Activated CD4-positive, alpha-beta T cell treated with anti-CD3 and anti-CD28 coated beads, Interleukin-2, amount 50 U/mL, for 48 hours (primary cell): ENCODE data around the gene PLA2G3.
"Not testable (repeated sequence)": the region's sequence is repeated elsewhere in the genome, so short reads cannot be mapped to it uniquely, and the experiment has no call there.

Experiments
- DNase-seq, 2 experiments: peaks; one replicate each; pipeline ENCODE4 v3.0.0-alpha.2; 2020

Gene PLA2G3

GRCh38 chr22:31122196-31122531 lies 18.1 kb downstream of the PLA2G3 start:
- no peak for DNase-seq

DNA sequence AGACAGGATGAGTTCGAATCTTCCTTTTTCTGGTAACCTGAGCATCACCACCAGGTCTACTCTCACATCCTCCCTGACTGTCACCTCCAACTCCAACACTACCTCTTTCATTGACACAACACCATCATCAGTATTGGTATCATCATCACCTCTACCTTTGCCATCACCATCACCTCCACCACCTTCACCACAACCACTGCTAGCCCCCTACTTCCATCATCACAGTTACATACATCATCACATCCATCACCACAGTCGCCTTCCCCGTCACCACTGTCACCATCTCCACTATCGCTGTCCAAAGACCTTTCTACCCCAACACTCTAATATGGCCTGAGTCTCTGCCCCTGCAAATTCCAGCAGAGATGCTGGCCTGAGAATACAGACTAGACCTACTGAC lies 18.9 kb downstream of the PLA2G3 start:
- no peak for DNase-seq

- DNase-seq = no peak
Observed at GRCh38 chr22:31120642-31121041, 19.7 kb downstream of the PLA2G3 start.

DNA sequence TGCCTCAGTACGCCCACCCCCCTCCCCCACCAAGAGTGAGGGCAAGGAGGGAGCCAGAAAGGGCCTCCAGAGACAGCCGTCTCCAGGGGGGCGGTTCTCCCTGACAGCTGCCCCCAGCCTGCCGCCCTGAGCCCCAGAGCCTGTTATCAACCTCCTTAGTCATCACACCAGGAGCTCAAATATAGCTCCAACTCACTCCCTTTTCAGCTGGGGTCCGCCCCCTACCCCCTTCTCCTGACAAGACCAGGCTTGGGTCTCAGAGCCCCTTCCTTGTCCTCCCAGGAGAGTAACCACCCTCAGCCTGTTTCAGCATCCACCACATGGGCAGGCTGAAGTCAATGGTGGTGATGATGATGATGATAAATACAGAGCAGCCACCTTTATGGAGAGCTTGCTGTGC lies 20.1 kb downstream of the PLA2G3 start:
- no peak for DNase-seq

- no peak for DNase-seq
Observed at GRCh38 chr22:31119026-31119717, 21.1 kb downstream of the PLA2G3 start.

DNA sequence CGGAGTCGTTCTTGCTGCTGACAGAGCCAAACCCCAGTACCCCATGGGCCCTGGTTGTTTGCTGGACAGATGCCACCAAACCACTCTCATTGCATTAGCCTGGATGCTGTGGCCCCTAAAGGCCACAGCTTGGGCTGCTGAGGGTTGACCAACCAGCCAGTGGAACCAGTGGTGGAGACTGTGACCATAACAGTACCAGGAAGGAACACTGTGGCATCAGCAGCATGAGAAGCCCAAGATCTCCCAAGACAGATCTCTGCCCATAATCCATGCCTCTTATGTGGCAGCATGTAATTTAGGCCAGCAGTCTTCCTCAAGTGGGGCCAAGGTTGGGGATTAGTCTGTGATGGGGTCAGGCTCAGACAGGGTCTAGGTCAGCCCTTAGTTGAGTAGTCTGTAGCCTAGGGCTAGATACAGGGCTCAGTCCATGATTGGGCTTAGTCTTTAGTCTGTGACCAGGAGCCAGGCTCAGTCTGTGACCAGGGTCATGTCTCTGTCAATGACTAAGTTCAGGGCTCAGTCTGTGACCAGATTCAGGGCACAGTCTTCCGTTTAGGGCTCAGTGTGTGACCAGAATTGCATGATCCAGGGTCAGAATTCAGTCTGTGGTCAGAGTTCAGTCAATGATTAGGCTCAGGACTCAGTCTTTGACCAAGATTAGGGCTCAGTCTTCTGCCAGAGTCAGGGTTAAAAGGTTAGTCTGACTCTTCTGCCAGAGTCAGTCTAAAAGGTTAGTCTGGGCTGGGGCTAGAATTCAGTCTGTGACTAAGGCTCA lies 22.1 kb downstream of the PLA2G3 start:
- no peak for DNase-seq

- not testable (repeated sequence) for DNase-seq
Observed at GRCh38 chr22:31112547-31113091, 27.7 kb downstream of the PLA2G3 start.

GRCh38 chr22:31107894-31108218 lies 32.5 kb downstream of the PLA2G3 start:
- DNase-seq = no peak

- DNase-seq = peak; percentile 92 to 95
Observed at GRCh38 chr22:31107178-31107893, 33.0 kb downstream of the PLA2G3 start, which contains the start of gene SELENOM. Gene SELENOM, minus strand, starts transcription at chr22:31107568. Its CDS starts 63 bp downstream, at chr22:31107505.

GRCh38 chr22:31106731-31107177 lies 33.6 kb downstream of the PLA2G3 start:
- DNase-seq = no peak

DNA sequence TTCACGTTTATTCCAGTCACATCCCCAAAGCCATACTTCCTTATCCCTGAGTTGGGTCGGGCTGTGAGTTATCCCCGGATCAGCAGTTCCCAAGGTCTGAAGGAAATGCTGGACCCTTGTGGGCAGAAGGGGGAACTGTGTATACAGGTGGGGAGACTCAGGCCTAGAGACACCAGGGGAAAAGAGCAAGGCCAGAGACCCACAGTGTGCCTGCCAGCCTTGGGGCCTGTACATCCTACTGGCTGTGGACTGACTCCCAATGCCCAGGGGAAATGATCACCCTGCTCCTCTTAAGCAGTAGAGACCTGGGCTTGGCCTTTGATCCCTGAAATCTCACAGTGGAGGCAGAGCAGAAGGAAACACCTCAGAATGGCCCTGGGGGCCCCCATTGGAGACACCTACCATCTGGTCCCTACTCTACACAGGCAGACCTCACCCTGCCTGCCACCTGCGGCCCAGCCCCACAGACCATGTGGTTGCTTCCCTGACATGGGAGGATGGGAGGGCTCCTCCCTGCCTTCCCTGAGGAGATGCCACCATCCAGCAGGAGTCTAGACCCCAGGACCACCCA lies 34.2 kb downstream of the PLA2G3 start:
- DNase-seq = no peak

DNA sequence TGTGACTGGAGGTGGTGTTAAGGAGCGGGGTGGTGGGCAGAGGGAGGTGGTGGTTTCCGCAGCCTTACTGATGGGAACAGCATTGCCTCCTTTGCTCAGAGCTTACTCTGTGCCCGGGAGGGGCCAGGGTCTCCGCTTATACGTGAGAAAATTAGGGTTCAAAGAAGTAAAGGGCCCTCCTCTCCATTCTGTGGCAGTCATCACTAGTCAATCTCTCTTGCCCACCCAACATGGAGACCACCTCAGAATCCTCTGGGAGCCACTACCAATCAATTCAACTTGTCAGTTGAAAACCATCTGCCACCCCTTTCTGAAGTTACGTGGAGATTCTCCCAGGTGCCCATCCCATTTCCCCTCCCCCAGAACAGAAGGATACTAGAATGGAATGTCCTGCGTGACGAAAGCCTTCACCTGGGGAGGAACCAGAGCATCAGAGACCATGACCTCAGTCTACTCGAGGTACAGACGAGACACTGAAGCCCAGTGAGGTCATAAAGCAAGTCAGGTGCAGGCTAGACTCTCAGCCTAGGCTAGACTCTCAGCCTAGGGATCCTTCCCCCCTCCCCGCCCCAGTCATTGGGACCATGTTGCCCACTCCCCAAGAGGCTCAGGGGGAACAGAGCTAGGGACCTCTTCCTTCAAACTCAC lies 34.9 kb downstream of the PLA2G3 start:
- DNase-seq = no peak

GRCh38 chr22:31104869-31105268 lies 35.4 kb downstream of the PLA2G3 start:
- no peak for DNase-seq

DNA sequence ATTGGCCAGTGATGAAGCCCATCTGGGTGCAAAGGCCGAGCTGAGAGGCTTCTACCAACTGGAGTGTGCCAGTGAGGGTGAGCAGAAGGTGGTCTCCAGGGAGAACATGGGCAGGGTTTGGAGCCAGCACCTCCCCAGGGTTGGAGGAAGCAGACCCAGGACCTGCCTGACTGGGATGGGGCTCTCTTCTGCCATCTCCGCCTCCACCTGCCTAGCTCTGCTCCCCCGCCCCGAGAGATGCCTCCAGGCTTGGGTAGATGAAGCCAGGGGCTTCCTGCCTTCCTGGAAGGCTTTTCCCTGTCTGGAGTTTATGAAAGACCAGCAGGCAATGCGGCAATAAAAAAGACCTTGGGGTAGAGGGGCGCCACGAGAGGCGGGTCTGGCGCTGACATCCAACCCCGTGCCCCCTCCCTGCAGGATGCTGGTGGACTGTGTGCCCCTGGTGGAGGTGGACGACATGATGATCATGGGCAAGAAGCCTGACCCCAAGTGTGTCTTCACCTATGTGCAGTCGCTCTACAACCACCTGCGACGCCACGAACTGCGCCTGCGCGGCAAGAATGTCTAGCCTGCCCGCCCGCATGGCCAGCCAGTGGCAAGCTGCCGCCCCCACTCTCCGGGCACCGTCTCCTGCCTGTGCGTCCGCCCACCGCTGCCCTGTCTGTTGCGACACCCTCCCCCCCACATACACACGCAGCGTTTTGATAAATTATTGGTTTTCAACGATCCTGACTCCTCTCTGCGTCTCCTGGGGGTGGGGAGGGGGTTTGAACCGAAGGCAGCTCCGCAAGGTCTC lies 36.2 kb downstream of the PLA2G3 start:
- DNase-seq = no peak

DNA sequence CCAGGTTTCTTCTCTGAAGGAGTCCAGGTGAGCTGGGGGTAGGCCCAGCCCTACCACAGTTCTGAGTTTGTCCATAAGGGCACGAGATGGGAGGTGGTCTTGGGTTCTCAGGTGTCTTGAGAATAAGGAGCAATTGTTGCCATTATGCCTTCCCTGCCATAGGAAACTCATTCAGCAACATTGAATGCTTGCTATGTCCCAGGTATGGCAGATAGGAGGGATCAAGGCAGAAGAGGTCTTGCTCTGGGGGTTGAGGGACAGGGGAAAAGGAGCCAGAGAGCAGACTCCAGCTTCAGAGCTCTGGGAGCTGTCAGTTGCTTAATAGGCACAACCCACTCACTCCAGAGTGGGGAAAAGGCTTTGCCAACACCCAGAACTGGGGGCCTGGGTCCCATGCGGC lies 37.2 kb downstream of the PLA2G3 start:
- DNase-seq = no peak

DNA sequence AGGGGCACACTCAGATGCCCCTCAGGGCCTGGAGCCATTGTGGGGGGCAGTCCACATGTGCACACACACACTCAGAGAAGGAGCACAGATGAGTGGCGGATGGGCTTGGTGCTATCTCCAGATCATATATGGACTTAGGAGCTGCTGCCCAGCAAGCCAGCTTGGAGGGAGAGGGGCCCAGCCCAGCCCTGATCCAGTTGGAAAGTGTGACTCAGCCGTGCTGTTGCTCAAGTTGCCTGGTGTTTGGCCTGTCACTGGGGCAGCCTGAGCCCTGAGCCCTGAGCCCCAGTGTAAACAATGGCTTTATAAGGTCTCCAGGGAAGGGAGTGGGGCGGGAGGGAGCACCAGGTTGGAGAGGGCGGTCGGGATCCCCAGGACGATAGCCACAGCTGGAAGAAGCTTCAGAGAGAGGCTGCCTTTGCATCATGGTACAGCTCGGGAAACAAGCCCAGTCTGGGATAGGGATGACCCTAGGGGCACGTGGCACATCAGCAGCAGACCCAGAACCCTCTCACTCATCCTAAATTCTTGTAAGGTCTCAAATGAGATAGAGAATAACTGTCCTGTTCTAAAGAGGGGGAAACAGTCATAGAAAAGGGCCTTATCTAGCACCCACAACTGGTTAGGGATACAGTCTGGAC lies 37.7 kb downstream of the PLA2G3 start:
- DNase-seq = no peak

- no peak for DNase-seq
Observed at GRCh38 chr22:31100762-31101525, 39.4 kb downstream of the PLA2G3 start.

DNA sequence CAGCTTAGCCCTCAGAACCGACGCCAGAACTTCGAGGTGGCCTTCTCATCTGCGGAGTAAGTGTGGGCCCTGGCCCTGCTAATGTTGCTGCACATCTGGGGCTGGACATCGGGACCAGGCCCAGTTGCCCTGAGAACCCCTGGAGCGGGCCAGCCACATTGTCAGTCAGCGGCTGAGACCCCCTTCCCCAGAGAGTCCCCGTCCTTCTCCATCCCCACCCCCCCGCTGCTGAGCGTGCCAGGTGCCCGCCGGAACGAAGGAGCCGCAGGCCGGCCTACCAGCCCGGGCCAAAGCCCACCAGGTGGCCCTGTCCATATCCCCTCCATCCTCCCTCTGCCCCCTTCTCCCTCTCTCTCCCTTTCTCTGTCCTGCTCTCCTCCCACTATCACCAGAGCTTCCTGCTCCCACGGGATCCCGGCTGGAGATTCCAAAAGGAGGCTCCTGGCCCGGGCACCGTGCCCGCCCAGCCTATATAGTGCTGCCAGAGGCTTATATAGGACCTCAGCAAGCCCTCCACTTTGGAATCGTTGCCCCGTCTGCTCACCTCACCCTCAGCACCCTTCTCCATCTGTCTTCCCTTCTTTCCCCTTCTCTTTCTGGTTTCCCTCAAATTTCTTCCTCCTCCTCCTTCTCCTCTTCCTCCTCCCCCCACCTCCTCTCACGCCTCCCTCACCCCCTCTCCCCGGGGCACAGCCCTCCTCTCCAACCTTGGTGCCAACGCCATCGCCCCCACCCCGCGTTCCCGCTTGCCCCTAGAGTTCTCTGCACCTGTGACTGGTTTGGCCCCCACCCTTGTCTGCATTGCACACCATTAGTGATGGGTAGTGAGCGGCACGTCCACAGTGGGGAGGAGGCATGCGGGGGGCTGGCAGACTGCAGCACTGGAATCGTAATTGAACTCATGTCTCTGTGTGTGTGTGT lies 40.2 kb downstream of the PLA2G3 start:
- DNase-seq = no peak

- no peak for DNase-seq
Observed at GRCh38 chr22:31099386-31099785, 40.9 kb downstream of the PLA2G3 start.
